ENCODE data around the gene OR2B2.

Gene OR2B2

DNA sequence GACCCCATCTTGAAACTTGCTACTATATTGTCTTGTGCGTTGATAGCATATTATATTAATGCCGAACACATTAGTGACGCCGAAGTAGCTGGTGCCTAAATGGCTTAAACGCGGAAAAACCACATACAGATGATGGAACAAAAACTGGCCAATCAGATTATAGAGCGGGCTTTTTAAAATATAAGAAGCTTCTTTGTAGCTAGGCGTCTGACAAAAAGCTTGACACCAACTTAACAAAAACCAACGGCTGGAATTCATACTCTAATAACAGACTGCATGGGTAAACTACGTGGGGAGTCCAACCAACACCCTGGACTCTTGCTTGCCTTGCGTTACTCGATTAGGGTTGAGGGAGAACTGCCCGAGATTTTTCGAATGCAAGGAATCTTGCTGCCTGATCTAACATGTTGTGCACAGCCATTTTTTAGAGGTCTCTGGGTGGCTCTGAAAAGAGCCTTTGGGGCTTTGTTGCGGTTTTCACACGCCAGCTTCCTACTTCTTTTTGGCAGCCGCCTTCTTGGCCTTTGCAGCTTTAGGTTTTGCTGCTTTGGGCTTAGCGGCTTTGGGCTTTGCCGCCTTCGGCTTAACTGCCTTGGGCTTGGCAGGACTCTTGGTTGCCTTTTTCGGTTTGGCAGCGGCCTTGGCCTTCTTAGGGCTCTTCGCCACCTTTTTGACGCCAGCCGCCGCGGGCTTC, 45.7 kb downstream of the OR2B2 start:
- DNase-seq: peak; percentile 69

DNA sequence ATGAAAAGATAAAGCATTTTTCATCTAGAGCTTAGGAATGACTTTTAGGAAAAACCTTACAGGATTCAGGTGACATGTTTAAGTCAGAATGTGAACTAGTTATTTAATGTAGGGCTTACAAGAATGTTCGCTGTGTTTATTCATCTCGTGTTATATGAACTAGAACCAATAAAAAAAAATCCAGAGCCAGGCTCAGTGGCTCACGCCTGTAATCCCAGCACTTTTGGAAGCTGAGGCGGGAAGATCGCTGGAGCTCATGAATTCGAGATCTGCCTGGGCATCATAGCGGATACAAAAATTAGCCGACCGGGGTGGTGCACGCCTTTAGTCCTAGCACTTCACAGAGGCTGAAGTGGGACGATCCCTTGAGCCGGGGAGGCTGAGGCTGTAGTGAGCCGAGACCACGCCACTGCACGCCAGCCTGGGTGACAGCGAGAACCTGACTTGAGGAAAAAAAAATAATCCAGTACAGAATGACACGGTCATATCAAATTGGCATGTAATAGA, 46.3 kb downstream of the OR2B2 start:
- peak; percentile 51 for DNase-seq

DNA sequence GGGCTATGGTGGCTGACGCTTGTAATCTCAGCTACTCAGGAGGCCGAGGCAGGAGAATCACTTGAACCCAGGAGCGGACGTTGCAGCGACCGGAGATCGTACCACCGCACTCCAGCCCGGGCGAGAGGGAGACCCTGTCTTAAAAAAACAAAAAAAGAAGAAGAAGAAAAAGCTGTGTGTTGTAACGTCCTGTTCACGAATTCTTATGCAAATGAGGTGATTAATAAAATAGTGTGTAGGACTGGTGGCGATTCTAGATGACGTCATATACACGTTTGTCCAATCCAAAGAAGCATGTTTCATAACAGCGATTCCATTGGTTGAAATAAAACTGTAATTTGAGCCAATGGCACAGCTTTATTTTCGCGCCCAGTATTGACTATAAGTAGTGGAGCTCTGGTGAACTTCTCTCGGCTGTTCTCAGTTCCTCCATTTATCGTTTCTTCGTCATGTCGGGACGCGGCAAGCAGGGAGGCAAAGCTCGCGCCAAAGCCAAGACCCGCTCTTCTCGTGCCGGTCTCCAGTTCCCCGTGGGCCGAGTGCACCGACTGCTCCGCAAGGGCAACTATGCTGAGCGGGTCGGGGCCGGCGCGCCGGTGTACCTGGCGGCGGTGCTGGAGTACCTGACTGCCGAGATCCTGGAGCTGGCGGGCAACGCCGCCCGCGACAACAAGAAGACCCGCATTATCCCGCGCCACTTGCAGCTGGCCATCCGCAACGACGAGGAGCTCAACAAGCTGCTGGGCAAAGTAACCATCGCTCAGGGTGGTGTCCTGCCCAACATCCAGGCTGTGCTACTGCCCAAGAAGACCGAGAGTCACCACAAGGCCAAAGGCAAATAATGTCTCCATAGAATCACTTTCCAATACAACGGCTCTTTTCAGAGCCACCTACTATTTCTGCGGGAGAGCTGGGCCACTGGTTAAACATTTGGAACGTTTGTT, 47.0 kb downstream of the OR2B2 start:
- DNase-seq: peak; percentile 93

DNA sequence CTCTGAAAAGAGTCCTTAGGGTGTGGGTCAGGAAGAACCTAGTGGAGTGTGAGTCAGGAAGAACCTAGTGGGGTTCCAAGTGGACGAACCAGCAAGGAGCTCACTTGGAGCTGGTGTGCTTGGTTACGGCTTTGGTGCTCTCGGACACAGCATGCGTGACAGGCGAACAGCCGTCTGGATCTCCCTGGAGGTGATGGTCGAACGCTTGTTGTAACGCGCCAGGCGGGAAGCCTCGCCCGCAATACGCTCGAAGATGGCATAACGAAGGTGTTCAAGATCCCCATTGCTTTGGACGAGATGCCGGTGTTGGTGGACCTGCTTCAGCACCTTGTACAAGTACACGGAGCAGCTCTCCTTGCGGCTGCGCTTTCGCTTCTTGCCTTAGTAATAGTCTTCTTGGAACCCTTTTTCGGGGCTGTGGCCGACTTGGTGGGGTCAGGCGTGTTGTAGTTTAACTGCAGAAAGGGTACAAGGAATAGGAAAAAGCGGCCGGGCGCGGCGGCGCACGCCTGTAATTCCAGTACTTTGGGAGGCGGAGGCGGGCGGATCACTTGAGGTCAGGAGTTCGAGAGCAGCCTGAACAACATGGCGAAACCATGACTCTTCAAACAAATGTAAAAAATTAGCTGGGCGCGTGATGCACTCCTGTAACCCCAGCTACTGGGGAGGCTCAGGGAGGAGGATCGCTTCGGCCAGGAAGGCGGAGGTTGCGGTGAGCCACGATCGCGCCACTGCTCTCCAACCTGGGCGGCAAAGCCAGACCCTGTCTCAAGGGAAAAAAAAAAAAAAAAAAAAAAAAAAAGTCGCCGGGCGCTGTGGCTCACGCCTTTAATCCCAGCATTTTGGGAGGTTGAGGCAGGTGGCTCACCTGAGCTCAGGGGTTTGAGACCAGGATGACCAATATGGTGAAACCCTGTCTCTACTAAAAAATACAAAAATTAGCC, 48.0 kb downstream of the OR2B2 start:
- DNase-seq: no peak

DNA sequence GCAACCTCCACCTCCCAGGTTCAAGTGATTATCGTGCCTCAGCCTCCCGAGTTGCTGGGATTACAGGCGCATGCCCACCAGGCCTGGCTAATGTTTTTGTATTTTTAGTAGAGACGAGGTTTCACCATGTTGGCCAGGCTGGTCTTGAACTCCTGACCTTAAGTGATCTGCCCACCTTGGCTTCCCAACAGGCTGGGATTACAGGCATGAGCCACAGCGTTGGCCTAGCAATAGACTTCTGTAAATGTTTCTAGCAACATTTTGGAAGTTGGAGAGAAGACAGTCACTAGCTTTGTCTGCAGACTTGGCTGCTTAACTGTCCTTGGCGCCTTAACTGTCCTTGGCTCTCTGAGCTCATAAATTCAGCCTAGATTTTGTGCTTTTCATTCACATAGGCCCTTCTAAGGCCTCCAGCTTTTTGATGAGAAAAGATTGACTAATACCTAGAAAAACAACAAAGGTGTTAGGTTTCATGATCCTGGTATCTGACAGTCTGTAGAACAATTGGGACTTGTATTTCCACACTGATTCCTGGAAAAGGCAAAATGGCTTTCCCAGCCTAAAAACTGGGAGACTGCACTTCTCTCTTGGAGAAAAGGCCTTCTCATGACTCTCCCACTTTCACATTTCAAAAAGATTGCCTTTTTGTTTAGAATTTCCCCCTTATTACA, 49.7 kb downstream of the OR2B2 start:
- no peak for DNase-seq

DNA sequence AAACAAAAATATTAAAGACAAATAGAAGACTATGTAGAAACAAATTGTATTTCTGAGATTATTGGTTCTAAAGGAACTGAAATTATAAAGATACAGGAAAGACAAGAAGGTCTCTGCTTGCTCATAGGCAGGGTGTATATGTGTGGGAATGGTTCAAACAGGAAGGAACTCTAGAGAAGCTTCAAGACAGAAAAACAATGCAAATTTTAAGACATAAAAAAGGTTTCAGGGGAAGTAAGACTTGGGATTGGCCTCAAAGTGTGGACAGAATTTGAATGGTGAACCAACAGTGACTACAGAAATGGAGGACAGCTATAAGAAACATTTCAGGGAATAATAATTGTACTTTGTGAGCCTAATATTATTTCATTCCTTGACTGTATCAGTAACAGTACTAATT, 50.3 kb downstream of the OR2B2 start:
- DNase-seq: no peak

DNA sequence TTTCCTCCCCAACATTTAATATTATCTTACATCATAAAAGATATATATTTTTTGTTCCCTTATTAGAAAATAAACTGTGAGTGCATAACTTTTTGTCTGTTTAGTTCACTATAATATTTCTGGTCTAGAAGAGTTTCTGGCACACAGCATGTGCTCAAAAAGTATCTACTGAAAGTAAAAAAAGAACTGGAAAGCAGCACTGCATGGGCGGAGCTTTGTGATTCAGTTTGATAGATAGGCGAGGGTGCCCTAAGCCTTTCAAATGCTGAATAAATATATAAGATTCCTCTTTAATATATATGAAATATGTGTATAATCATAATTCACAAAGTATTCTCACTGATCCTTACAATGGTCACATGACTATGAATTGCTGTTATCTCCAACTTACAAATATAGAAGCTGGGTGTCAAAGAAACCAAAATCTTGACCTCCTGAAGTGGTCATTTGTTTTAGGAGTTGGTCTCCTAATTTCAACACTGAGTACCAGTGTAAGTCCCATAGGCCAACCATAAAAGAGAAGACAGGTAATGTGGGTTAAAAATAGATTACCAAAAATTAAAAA, 50.8 kb downstream of the OR2B2 start:
- no peak for DNase-seq

Measured in NCI-H1105 (cell line).